Body of pancreas (tissue), 4 donors: ENCODE measurements around the gene PGA3.

Experiments used
- POLR2A ChIP-seq, 3 donors: fragments of 450-650 bp; IDR thresholded peaks; one replicate each; pipeline ENCODE4 v1.6.1; 2016; ENCODE audit warnings: antibody characterized with exemption in 3 of 3, mild to moderate bottlenecking in 2 of 3
- TF ChIP-seq, protein P1 (sequence below), 7 experiments: fragments of 450-650 bp in 4 of 7; fragments of 200-600 bp in 3 of 7; sonication (generic) in 3 of 7; IDR thresholded peaks; one replicate each; pipeline ENCODE4 v1.5.1; 2016 to 2019; ENCODE audit warnings: antibody characterized with exemption in 7 of 7

DNA sequence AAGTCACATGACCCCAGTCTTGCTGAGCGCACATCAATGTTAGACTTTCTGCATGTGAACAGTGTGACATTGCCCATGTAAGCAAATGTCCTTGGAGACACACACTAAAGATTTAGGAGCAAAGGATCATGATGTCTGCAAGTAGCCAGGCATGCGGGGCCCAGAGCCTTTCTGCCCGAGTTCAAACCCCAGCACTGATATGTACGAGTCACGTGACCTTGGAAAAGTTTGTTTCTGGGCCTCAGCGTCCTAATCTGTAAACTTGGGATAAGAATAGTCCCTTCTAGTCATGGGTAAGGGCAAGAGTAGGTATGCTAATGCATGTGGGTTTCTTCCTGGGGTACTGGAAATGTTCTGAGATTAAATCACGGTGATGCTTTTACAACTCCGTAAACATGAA, 16.8 kb upstream of the PGA3 start:
- TF ChIP-seq, protein P1, sequence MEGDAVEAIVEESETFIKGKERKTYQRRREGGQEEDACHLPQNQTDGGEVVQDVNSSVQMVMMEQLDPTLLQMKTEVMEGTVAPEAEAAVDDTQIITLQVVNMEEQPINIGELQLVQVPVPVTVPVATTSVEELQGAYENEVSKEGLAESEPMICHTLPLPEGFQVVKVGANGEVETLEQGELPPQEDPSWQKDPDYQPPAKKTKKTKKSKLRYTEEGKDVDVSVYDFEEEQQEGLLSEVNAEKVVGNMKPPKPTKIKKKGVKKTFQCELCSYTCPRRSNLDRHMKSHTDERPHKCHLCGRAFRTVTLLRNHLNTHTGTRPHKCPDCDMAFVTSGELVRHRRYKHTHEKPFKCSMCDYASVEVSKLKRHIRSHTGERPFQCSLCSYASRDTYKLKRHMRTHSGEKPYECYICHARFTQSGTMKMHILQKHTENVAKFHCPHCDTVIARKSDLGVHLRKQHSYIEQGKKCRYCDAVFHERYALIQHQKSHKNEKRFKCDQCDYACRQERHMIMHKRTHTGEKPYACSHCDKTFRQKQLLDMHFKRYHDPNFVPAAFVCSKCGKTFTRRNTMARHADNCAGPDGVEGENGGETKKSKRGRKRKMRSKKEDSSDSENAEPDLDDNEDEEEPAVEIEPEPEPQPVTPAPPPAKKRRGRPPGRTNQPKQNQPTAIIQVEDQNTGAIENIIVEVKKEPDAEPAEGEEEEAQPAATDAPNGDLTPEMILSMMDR (IDR thresholded peaks at IDR 0.05): no peak
- TF ChIP-seq POLR2A (IDR thresholded peaks at IDR 0.05): no peak
